A549 (cell line): ENCODE results near the gene CHST11. TPM values are rescaled to one million over a fixed set of nuclear protein-coding genes. Genes with fewer than 3 reads are reported as not detected.

Experiments
- ATAC-seq, 2 experiments: fragments of 200-7000 bp in 1 of 2; fragments of >200 bp in 1 of 2; cut with Nextera tagmentation in 1 of 2; cut with Tn5 transposase in 1 of 2; 3 replicates each; pipeline versions ENCODE4 v1.8.0 to v1.9.1; 2018 to 2020; ENCODE audit warnings: mild to moderate bottlenecking in 1 of 2, moderate library complexity in 1 of 2
- CTCF ChIA-PET: fragments of 300-600 bp; sonication (Branson Sonifier 250); formaldehyde crosslinking; extraction: SDS; loops from one replicate; lab custom pipeline; 2021; ENCODE audit warnings: antibody characterized with exemption, inconsistent platforms; lab: Yijun Ruan, JAX
- POLR2A ChIA-PET: fragments of 350-600 bp; formaldehyde crosslinking; extraction: SDS; loops from one replicate; lab custom pipeline; 2021; ENCODE audit warnings: antibody characterized with exemption, inconsistent platforms; lab: Yijun Ruan, JAX
- DNase-seq, 2 experiments: peaks; one replicate each; pipeline versions ENCODE4 v3.0.0 to v3.0.0-alpha.2; 2011 to 2016; ENCODE audit warnings: low read depth in 1 of 2, low spot score in 1 of 2
- FAIRE-seq: peaks from 2 replicates; lab custom pipeline; 2011; peaks lifted over from hg19 to GRCh38; lab: Jason Lieb, UNC
- H3K27ac ChIP-seq, 2 experiments: fragments of >200 bp; sonication (Bioruptor Twin); formaldehyde crosslinking; 3 replicates each; pipeline ENCODE4 v1.5.1; 2016 to 2017
- H3K4me1 ChIP-seq: fragments of >200 bp; sonication (Bioruptor Twin); formaldehyde crosslinking; 3 replicates; pipeline ENCODE4 v1.6.1; 2016
- H3K4me2 ChIP-seq: fragments of >200 bp; sonication (Bioruptor Twin); formaldehyde crosslinking; 3 replicates; pipeline ENCODE4 v1.6.1; 2016
- H3K4me3 ChIP-seq: fragments of >200 bp; sonication (Bioruptor Twin); formaldehyde crosslinking; 3 replicates; pipeline ENCODE4 v1.5.1; 2016
- H3K9me3 ChIP-seq: fragments of >200 bp; sonication (Bioruptor Twin); formaldehyde crosslinking; 3 replicates; pipeline ENCODE4 v1.6.1; 2016
- BHLHE40 ChIP-seq: IDR thresholded peaks from 2 replicates; pipeline ENCODE4 v1.6.1; 2012; ENCODE audit warnings: low read depth, low read length, inconsistent platforms
- CHD2 ChIP-seq: fragments of 150-350 bp; IDR thresholded peaks from 2 replicates; pipeline ENCODE4 v1.6.1; 2014; ENCODE audit warnings: low read length; ENCODE audit not compliant: partially characterized antibody
- EHF ChIP-seq: fragments of 250-450 bp; sonication (Bioruptor Pico); IDR thresholded peaks from 2 replicates; pipeline ENCODE4 v1.5.0; 2020; ENCODE audit warnings: mild to moderate bottlenecking
- EP300 ChIP-seq, 2 experiments: fragments of >200 bp; sonication (Bioruptor Twin); formaldehyde crosslinking; IDR thresholded peaks; 2 replicates in 1 of 2; 3 replicates in 1 of 2; pipeline ENCODE4 v1.6.1; 2016 to 2017
- HDAC2 ChIP-seq: fragments of 200-600 bp; sonication (generic); IDR thresholded peaks from 2 replicates; pipeline ENCODE4 v1.6.1; 2016
- KDM5A ChIP-seq: fragments of 200-600 bp; sonication (generic); IDR thresholded peaks from 2 replicates; pipeline ENCODE4 v1.6.1; 2016; ENCODE audit warnings: antibody characterized with exemption, mild to moderate bottlenecking
- MAZ ChIP-seq: fragments of 150-350 bp; IDR thresholded peaks from 2 replicates; pipeline ENCODE4 v1.6.1; 2014; ENCODE audit warnings: antibody characterized with exemption, low read depth, low read length, borderline replicate concordance
- NPAS2 ChIP-seq: fragments of 250-450 bp; sonication (Bioruptor Pico); IDR thresholded peaks from 2 replicates; pipeline ENCODE4 v1.8.0; 2022; ENCODE audit warnings: mild to moderate bottlenecking, moderate library complexity, borderline replicate concordance
- RAD21 ChIP-seq, 2 experiments: fragments of >200 bp in 1 of 2; sonication (Bioruptor Twin) in 1 of 2; formaldehyde crosslinking in 1 of 2; IDR thresholded peaks in 1 of 2; conservative IDR thresholded peaks in 1 of 2; 2 replicates in 1 of 2; 3 replicates in 1 of 2; pipeline ENCODE4 v1.6.1; 2012 to 2018; ENCODE audit warnings: inconsistent platforms in 1 of 2
- RARB ChIP-seq: fragments of 250-450 bp; sonication (Bioruptor Pico); IDR thresholded peaks from 2 replicates; pipeline ENCODE4 v1.8.0; 2021; ENCODE audit warnings: mild to moderate bottlenecking, moderate library complexity
- RCOR1 ChIP-seq: fragments of 150-350 bp; IDR thresholded peaks from 2 replicates; pipeline ENCODE4 v1.6.1; 2014; ENCODE audit warnings: antibody characterized with exemption, low read length, low read depth
- SMC3 ChIP-seq: fragments of >200 bp; sonication (Bioruptor Twin); formaldehyde crosslinking; IDR thresholded peaks from 3 replicates; pipeline ENCODE4 v1.6.1; 2018; ENCODE audit warnings: inconsistent platforms
- WGBS: methylation state at CpG from one replicate; pipeline ENCODE4 v1.1.6; 2017; ENCODE audit errors: missing lambda C conversion rate; 5-methylcytosine and 5-hydroxymethylcytosine counted together
- polyA plus RNA-seq, 4 experiments: library from polyadenylated mRNA; depleted of rRNA in 3 of 4; stranded (reverse); fragments of >200 nt; fragmentation: RNase III in 1 of 4; extraction: RNeasy Plus Mini Kit Qiagen cat#74134 plus additional on column Dnase treatment in 1 of 4; gene quantifications; 2 replicates in 3 of 4; 3 replicates in 1 of 4; pipeline ENCODE4 v1.2.3, GENCODE V29; 2011 to 2017
- TF ChIP-seq, protein P1 (sequence below): fragments of >200 bp; sonication (Bioruptor Twin); formaldehyde crosslinking; IDR thresholded peaks from 3 replicates; pipeline ENCODE4 v1.5.1; 2016
- TF ChIP-seq, protein P2 (sequence below): IDR thresholded peaks from 2 replicates; pipeline ENCODE4 v1.6.1; 2012
- TF ChIP-seq, protein P3 (sequence below): fragments of 200-600 bp; sonication (generic); IDR thresholded peaks from 2 replicates; pipeline ENCODE4 v1.6.1; 2016; ENCODE audit warnings: antibody characterized with exemption, mild to moderate bottlenecking, moderate library complexity

Gene CHST11
- polyA plus RNA-seq, 2 of the 4 experiments (the other 2 are of a cell fraction): 19.2 to 21.8 TPM

DNA sequence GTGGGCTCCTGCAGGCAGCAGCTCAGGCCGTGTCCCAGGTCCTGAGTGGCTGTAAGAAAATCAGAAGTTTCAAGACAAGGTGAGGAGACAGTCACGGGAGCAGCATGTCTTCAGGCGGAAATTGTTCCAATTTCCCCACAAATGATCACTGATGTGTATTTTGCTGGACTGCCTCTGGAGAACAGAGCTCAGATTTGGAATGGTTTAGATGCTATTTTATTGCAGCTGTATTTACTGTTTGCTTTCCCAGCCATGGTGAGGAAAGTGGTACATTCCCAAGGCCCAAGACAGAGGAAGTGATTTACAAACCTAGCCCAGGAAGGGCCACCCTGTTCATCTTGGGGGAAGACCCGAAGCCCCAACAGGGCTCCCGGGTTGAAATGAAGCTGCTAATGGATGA, 195.6 kb downstream of the CHST11 start:
- POLR2A ChIA-PET: no interaction called here
- CTCF ChIA-PET: interaction anchor here (0.8 to 1.1 kb wide), 3 partner anchors 12 to 17 kb away, joined by 3 read pairs; no protein-coding TSS in a partner anchor
- Histone ChIP-seq H3K4me2 (no peak overlapping the region), H3K27ac (no peak overlapping the region), H3K9me3 (no peaks in the 10 kb centered on the region), H3K4me1 (peaks cover 12% of the 10 kb centered on the region; the same call in 1 of the 3 replicates), H3K4me3 (no peak overlapping the region)
- 89% methylated on average over 5 of the region's 5 CpGs for WGBS
- TF ChIP-seq, protein P1, sequence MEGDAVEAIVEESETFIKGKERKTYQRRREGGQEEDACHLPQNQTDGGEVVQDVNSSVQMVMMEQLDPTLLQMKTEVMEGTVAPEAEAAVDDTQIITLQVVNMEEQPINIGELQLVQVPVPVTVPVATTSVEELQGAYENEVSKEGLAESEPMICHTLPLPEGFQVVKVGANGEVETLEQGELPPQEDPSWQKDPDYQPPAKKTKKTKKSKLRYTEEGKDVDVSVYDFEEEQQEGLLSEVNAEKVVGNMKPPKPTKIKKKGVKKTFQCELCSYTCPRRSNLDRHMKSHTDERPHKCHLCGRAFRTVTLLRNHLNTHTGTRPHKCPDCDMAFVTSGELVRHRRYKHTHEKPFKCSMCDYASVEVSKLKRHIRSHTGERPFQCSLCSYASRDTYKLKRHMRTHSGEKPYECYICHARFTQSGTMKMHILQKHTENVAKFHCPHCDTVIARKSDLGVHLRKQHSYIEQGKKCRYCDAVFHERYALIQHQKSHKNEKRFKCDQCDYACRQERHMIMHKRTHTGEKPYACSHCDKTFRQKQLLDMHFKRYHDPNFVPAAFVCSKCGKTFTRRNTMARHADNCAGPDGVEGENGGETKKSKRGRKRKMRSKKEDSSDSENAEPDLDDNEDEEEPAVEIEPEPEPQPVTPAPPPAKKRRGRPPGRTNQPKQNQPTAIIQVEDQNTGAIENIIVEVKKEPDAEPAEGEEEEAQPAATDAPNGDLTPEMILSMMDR: no peak
- no peak for TF ChIP-seq SMC3
- FAIRE-seq (no peak), ATAC-seq (no peak), DNase-seq (no peak)

DNA sequence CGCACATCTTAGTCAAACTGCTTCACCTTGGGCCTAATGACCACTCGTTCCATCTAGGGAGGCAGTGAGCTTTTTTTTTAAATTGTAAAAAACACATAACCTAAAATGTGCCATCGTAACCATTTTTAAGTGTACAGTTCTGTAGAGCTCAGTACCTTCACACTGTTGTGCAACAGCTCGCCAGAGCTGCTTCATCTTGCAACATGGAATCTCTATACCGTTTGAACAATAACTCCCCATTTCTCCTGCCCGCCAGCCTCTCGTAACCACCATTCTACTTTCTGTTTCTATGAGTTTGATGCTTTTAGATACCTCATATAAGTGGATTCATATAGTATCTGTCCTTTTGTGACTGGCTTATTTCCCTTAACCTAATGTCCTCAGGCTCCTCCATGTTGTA, 196.2 kb downstream of the CHST11 start:
- FAIRE-seq (no peak), ATAC-seq (no peak), DNase-seq (no peak)
- 97% methylated on average over 7 of the region's 7 CpGs for WGBS
- CTCF ChIA-PET: interaction anchor here (0.8 to 1.1 kb wide), 3 partner anchors 12 to 17 kb away, joined by 3 read pairs; no protein-coding TSS in a partner anchor
- no peaks in the 10 kb centered on the region for H3K9me3 ChIP-seq
- POLR2A ChIA-PET: no interaction called here
- TF ChIP-seq CHD2 (no peak), MAZ (no peak), NPAS2 (no peak), RARB (CRISPR knock-in tag) (no peak), RAD21 (conservative IDR thresholded peaks at IDR 0.05 in 1 of 2, IDR thresholded peaks at IDR 0.05 in 1 of 2) (no peak), BHLHE40 (no peak)
- TF ChIP-seq, protein P2, sequence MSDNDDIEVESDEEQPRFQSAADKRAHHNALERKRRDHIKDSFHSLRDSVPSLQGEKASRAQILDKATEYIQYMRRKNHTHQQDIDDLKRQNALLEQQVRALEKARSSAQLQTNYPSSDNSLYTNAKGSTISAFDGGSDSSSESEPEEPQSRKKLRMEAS: no peak
- TF ChIP-seq, protein P3, sequence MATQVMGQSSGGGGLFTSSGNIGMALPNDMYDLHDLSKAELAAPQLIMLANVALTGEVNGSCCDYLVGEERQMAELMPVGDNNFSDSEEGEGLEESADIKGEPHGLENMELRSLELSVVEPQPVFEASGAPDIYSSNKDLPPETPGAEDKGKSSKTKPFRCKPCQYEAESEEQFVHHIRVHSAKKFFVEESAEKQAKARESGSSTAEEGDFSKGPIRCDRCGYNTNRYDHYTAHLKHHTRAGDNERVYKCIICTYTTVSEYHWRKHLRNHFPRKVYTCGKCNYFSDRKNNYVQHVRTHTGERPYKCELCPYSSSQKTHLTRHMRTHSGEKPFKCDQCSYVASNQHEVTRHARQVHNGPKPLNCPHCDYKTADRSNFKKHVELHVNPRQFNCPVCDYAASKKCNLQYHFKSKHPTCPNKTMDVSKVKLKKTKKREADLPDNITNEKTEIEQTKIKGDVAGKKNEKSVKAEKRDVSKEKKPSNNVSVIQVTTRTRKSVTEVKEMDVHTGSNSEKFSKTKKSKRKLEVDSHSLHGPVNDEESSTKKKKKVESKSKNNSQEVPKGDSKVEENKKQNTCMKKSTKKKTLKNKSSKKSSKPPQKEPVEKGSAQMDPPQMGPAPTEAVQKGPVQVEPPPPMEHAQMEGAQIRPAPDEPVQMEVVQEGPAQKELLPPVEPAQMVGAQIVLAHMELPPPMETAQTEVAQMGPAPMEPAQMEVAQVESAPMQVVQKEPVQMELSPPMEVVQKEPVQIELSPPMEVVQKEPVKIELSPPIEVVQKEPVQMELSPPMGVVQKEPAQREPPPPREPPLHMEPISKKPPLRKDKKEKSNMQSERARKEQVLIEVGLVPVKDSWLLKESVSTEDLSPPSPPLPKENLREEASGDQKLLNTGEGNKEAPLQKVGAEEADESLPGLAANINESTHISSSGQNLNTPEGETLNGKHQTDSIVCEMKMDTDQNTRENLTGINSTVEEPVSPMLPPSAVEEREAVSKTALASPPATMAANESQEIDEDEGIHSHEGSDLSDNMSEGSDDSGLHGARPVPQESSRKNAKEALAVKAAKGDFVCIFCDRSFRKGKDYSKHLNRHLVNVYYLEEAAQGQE: no peak
- no peak overlapping the region for H3K4me3 ChIP-seq
- H3K27ac ChIP-seq: no peak overlapping the region
- peaks cover 12% of the 10 kb centered on the region; the same call in 1 of the 3 replicates for H3K4me1 ChIP-seq
- H3K4me2 ChIP-seq: no peak overlapping the region

DNA sequence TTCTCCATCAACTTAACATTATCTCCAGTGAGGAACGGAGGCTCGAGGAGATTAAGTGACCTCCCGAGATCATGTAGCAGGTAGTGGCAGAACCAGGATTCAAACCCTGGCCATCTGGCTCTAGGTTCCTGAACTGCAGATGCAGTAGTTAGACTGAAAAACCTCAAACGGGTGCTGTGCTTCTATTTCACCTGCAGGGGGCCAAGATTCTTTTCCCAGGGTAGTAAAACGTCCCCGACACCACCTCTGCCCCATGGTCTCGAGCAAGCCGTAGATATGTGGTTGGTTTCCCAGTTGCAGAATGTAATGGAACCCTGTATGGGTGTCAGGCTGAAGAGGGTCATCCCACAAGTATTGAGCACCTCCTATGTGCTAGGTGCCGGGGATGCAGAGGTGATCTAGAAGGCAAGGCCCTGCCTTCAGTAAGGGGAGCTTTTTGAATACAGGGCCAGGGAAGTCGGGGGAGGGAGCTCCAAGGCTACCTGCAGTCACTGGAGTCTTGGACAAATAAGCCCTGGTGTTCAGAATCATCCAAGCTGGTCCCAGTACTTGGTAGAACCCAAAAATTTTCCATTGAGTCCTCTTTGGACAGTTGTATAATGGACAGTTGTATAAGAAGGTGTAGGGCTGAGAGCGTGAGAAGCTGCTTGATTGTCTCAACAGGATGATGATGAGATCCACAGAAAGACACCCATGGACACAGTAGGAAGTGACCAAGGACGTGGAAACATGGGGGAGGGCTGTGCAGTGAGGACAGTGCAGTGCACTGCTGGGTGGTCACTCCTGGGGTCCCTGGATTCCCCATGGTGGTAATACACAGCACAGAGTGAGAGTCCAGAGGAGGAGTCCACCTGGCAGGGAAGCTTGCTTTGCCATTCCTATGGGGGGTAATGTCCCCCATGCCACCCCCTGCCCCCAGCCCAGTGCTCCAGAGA, 197.2 kb downstream of the CHST11 start:
- TF ChIP-seq RCOR1 (no peak), EP300 (IDR thresholded peaks at IDR 0.05) (no peak), RAD21 (conservative IDR thresholded peaks at IDR 0.05 in 1 of 2, IDR thresholded peaks at IDR 0.05 in 1 of 2) (peak in 1 of 2 experiments; percentile 35; a peak in 1 of 5 replicates), HDAC2 (no peak), EHF (CRISPR knock-in tag) (no peak), KDM5A (no peak)
- TF ChIP-seq, protein P1: peak; percentile 11; the same call in 1 of the 3 replicates
- Histone ChIP-seq H3K4me1 (peaks cover 12% of the 10 kb centered on the region; the same call in 1 of the 3 replicates), H3K4me3 (no peak overlapping the region), H3K27ac (no peak overlapping the region; a peak in 1 of 6 replicates), H3K9me3 (no peaks in the 10 kb centered on the region), H3K4me2 (no peak overlapping the region)
- POLR2A ChIA-PET: no interaction called here
- CTCF ChIA-PET: interaction anchor here (0.7 to 1.8 kb wide), 8 partner anchors 8 to 272 kb away, joined by 3 to 8 read pairs (median 3); no protein-coding TSS in a partner anchor
- ATAC-seq (peak; percentile 25 to 74; a peak in 3 of 6 replicates), DNase-seq (peak in 1 of 2 experiments; percentile 38), FAIRE-seq (no peak)
- WGBS: 75% methylated on average over 12 of the region's 12 CpGs
